ENCODE measurements around the gene NCBP2L.
A peak's percentile ranks its signal among the peaks of the same experiment; 100 is the strongest.

The NCBP2L gene

GRCh38 chrX:107764845-107765608, 12.5 kb upstream of the NCBP2L start:
- H3K4me3 ChIP-seq (replicated peaks; ENCODE audit: low read depth, low read length): no peak overlapping the region
- no peak for DNase-seq (ENCODE audit: low read depth)
- no peak for TF ChIP-seq CTCF (IDR thresholded peaks at IDR 0.05; ENCODE audit: low read length, missing control alignments)

DNA sequence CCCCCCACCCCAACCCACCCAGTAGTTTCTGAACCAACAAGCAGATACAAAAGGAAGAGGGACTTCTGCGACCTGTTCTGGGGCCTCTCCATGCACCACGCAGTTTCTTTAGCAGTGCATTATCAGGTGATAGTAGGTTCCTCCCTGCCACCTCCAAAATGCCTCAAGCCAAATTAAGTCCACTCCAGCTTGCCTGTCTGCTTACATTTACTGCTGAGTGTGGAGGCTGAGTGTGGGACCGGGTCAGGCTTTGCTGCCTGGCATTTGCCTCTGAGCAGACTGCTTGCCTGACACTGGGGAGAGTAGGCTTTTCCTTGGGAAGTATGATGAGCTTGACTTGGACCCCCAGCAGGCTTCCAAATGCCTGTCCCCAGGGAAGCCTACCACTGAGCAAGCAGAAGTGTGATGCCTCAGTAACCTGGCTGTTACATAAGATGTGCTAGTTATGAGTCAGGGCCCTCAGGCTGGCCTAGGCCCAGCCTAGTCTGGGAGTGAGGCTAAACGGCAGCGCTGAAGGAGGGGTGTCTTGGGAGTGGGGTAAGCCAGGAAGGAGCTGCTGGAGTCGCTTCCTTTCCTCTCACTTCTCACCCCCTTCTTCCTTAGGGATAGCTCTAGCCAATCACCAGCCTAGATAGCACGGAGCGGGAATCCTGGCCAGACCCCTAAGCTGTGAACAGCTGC, 10.9 kb upstream of the NCBP2L start:
- peak; percentile 75 for DNase-seq (ENCODE audit: low read depth)
- no peak for TF ChIP-seq CTCF (IDR thresholded peaks at IDR 0.05; ENCODE audit: low read length, missing control alignments)
- no peak overlapping the region for H3K4me3 ChIP-seq (replicated peaks; ENCODE audit: low read depth, low read length)

GRCh38 chrX:107768051-107768450, 9.5 kb upstream of the NCBP2L start:
- TF ChIP-seq CTCF (IDR thresholded peaks at IDR 0.05; ENCODE audit: low read length, missing control alignments): no peak

DNA sequence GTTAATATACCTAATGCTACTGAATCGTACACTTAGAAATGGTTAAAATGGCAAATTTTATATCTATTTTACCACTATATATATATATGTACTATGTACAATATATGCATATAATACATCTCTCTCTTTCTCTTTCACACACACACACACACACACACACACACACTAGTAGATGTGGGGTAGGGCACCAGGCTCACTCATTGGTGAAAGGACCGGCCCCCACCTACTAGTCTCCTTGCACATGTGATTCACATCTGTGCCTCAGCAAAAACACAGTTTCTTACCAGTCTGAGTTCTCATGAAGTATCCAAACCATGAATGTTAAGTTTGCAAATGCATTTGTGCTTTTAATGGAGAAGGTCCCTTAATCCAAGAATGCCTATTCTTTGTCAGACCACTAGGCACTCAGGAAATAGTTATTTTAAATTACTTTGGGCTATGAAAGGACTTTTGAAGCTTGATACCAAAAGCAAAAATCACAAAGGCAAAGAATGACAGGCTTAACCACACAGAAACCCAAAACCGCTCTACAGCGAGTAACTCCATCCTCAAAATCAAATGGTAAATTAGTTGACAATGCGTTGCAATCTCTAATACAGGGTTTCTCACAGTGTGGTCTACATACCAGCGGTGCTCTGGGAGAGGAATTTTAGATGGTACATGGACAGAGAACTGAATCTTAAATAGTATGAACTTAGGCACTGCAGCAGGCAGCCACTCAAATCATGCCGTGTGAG, 7.8 kb upstream of the NCBP2L start:
- no peak overlapping the region for H3K4me3 ChIP-seq (replicated peaks; ENCODE audit: low read depth, low read length)
- no peak for DNase-seq (ENCODE audit: low read depth)
- TF ChIP-seq CTCF (IDR thresholded peaks at IDR 0.05; ENCODE audit: low read length, missing control alignments): no peak

More at GRCh38 chrX:107768051-107768450, 9.5 kb upstream of the NCBP2L start:
- H3K4me3 ChIP-seq (replicated peaks; ENCODE audit: low read depth, low read length): no peak overlapping the region
- no peak for DNase-seq (ENCODE audit: low read depth)

GRCh38 chrX:107773206-107773605, 4.3 kb upstream of the NCBP2L start:
- DNase-seq (ENCODE audit: low read depth): no peak
- H3K4me3 ChIP-seq (replicated peaks; ENCODE audit: low read depth, low read length): no peak overlapping the region

GRCh38 chrX:107773906-107774435, 3.6 kb upstream of the NCBP2L start:
- no peak for TF ChIP-seq CTCF (IDR thresholded peaks at IDR 0.05; ENCODE audit: low read length, missing control alignments)
- H3K4me3 ChIP-seq (replicated peaks; ENCODE audit: low read depth, low read length): peak overlapping the region; percentile 56
- no peak for DNase-seq (ENCODE audit: low read depth)

More at GRCh38 chrX:107773206-107773605, 4.3 kb upstream of the NCBP2L start:
- no peak for TF ChIP-seq CTCF (IDR thresholded peaks at IDR 0.05; ENCODE audit: low read length, missing control alignments)
